Measurements from ENCODE around the gene ABHD11.
"Not testable (repeated sequence)": the region's sequence is repeated elsewhere in the genome, so short reads cannot be mapped to it uniquely, and the experiment has no call there.

Gene ABHD11

GRCh38 chr7:73721377-73721817, 17.2 kb downstream of the ABHD11 start:
- no peak overlapping the region for H3K4me3 ChIP-seq (ENCODE audit: insufficient read depth, low read depth, low read length, poor library complexity, severe bottlenecking)
- no peaks in the 10 kb centered on the region for H3K9me3 ChIP-seq (ENCODE audit: control insufficient read depth, low read length)
- H3K27me3 ChIP-seq (replicated peaks; ENCODE audit: control insufficient read depth, insufficient read depth, low read length, poor library complexity, severe bottlenecking): no peaks in the 10 kb centered on the region
- DNase-seq: no peak
- H3K4me1 ChIP-seq (ENCODE audit: control insufficient read depth, insufficient read depth, low read length, poor library complexity, severe bottlenecking): peaks cover 31% of the 10 kb centered on the region
- no peak overlapping the region for H3K27ac ChIP-seq (ENCODE audit: insufficient read depth, low read length, poor library complexity, severe bottlenecking)
- no peaks in the 10 kb centered on the region for H3K36me3 ChIP-seq (ENCODE audit: control insufficient read depth, insufficient read depth, low read length)

GRCh38 chr7:73720443-73720842, 18.2 kb downstream of the ABHD11 start:
- H3K4me1 ChIP-seq (ENCODE audit: control insufficient read depth, insufficient read depth, low read length, poor library complexity, severe bottlenecking): peaks cover 32% of the 10 kb centered on the region
- not testable (repeated sequence) for DNase-seq; H3K4me3 ChIP-seq (ENCODE audit: insufficient read depth, low read depth, low read length, poor library complexity, severe bottlenecking)

GRCh38 chr7:73719806-73720169, 18.8 kb downstream of the ABHD11 start:
- no peaks in the 10 kb centered on the region for H3K9me3 ChIP-seq (ENCODE audit: control insufficient read depth, low read length)
- H3K4me1 ChIP-seq (ENCODE audit: control insufficient read depth, insufficient read depth, low read length, poor library complexity, severe bottlenecking): peaks cover 32% of the 10 kb centered on the region
- no peaks in the 10 kb centered on the region for H3K27me3 ChIP-seq (replicated peaks; ENCODE audit: control insufficient read depth, insufficient read depth, low read length, poor library complexity, severe bottlenecking)
- peak overlapping the region; percentile 42 for H3K4me3 ChIP-seq (ENCODE audit: insufficient read depth, low read depth, low read length, poor library complexity, severe bottlenecking)
- DNase-seq: no peak
- H3K36me3 ChIP-seq (ENCODE audit: control insufficient read depth, insufficient read depth, low read length): peaks cover 3% of the 10 kb centered on the region
- no peak overlapping the region for H3K27ac ChIP-seq (ENCODE audit: insufficient read depth, low read length, poor library complexity, severe bottlenecking)

More at GRCh38 chr7:73720443-73720842, 18.2 kb downstream of the ABHD11 start:
- H3K27ac ChIP-seq (ENCODE audit: insufficient read depth, low read length, poor library complexity, severe bottlenecking); H3K9me3 ChIP-seq (ENCODE audit: control insufficient read depth, low read length); H3K36me3 ChIP-seq (ENCODE audit: control insufficient read depth, insufficient read depth, low read length); H3K27me3 ChIP-seq (replicated peaks; ENCODE audit: control insufficient read depth, insufficient read depth, low read length, poor library complexity, severe bottlenecking): not testable (repeated sequence)

- H3K36me3 ChIP-seq (ENCODE audit: control insufficient read depth, insufficient read depth, low read length): peaks cover 3% of the 10 kb centered on the region
- H3K4me1 ChIP-seq (ENCODE audit: control insufficient read depth, insufficient read depth, low read length, poor library complexity, severe bottlenecking): peaks cover 32% of the 10 kb centered on the region
- no peaks in the 10 kb centered on the region for H3K27me3 ChIP-seq (replicated peaks; ENCODE audit: control insufficient read depth, insufficient read depth, low read length, poor library complexity, severe bottlenecking)
- peak within 1 kb of the TSS; percentile 86 for H3K4me3 ChIP-seq (ENCODE audit: insufficient read depth, low read depth, low read length, poor library complexity, severe bottlenecking)
- peak within 1 kb of the TSS; percentile 47 for H3K27ac ChIP-seq (ENCODE audit: insufficient read depth, low read length, poor library complexity, severe bottlenecking)
- no peaks in the 10 kb centered on the region for H3K9me3 ChIP-seq (ENCODE audit: control insufficient read depth, low read length)
- DNase-seq: peak; percentile 52 to 59 (median 57)
Observed at GRCh38 chr7:73718905-73719805, 19.4 kb downstream of the ABHD11 start, which contains the start of gene STX1A. Gene STX1A, minus strand, starts transcription at chr7:73719669. Its CDS starts 38 bp downstream, at chr7:73719631.

- no peaks in the 10 kb centered on the region for H3K27me3 ChIP-seq (replicated peaks; ENCODE audit: control insufficient read depth, insufficient read depth, low read length, poor library complexity, severe bottlenecking)
- H3K9me3 ChIP-seq (ENCODE audit: control insufficient read depth, low read length): no peaks in the 10 kb centered on the region
- peak overlapping the region; percentile 86 for H3K4me3 ChIP-seq (ENCODE audit: insufficient read depth, low read depth, low read length, poor library complexity, severe bottlenecking)
- peak overlapping the region; percentile 47 for H3K27ac ChIP-seq (ENCODE audit: insufficient read depth, low read length, poor library complexity, severe bottlenecking)
- peaks cover 32% of the 10 kb centered on the region for H3K4me1 ChIP-seq (ENCODE audit: control insufficient read depth, insufficient read depth, low read length, poor library complexity, severe bottlenecking)
- H3K36me3 ChIP-seq (ENCODE audit: control insufficient read depth, insufficient read depth, low read length): peaks cover 3% of the 10 kb centered on the region
- no peak for DNase-seq
Observed at GRCh38 chr7:73718438-73718881, 20.1 kb downstream of the ABHD11 start.

- DNase-seq: peak; percentile 56 to 77 (median 74)
- peaks cover 3% of the 10 kb centered on the region for H3K36me3 ChIP-seq (ENCODE audit: control insufficient read depth, insufficient read depth, low read length)
- peaks cover 32% of the 10 kb centered on the region for H3K4me1 ChIP-seq (ENCODE audit: control insufficient read depth, insufficient read depth, low read length, poor library complexity, severe bottlenecking)
- peak overlapping the region; percentile 51 for H3K27ac ChIP-seq (ENCODE audit: insufficient read depth, low read length, poor library complexity, severe bottlenecking)
- peak overlapping the region; percentile 86 for H3K4me3 ChIP-seq (ENCODE audit: insufficient read depth, low read depth, low read length, poor library complexity, severe bottlenecking)
- no peaks in the 10 kb centered on the region for H3K27me3 ChIP-seq (replicated peaks; ENCODE audit: control insufficient read depth, insufficient read depth, low read length, poor library complexity, severe bottlenecking)
- H3K9me3 ChIP-seq (ENCODE audit: control insufficient read depth, low read length): no peaks in the 10 kb centered on the region
Observed at GRCh38 chr7:73717991-73718405, 20.6 kb downstream of the ABHD11 start.

- Histone ChIP-seq H3K4me3 (ENCODE audit: insufficient read depth, low read depth, low read length, poor library complexity, severe bottlenecking) (peak overlapping the region; percentile 86), H3K27me3 (replicated peaks; ENCODE audit: control insufficient read depth, insufficient read depth, low read length, poor library complexity, severe bottlenecking) (no peaks in the 10 kb centered on the region), H3K9me3 (ENCODE audit: control insufficient read depth, low read length) (no peaks in the 10 kb centered on the region), H3K36me3 (ENCODE audit: control insufficient read depth, insufficient read depth, low read length) (peaks cover 3% of the 10 kb centered on the region), H3K4me1 (ENCODE audit: control insufficient read depth, insufficient read depth, low read length, poor library complexity, severe bottlenecking) (peaks cover 32% of the 10 kb centered on the region), H3K27ac (ENCODE audit: insufficient read depth, low read length, poor library complexity, severe bottlenecking) (peak overlapping the region; percentile 51)
- DNase-seq: no peak
Observed at GRCh38 chr7:73717025-73717807, 21.4 kb downstream of the ABHD11 start.

GRCh38 chr7:73716318-73716890, 22.2 kb downstream of the ABHD11 start:
- H3K27me3 ChIP-seq (replicated peaks; ENCODE audit: control insufficient read depth, insufficient read depth, low read length, poor library complexity, severe bottlenecking): no peaks in the 10 kb centered on the region
- H3K4me3 ChIP-seq (ENCODE audit: insufficient read depth, low read depth, low read length, poor library complexity, severe bottlenecking): no peak overlapping the region
- H3K4me1 ChIP-seq (ENCODE audit: control insufficient read depth, insufficient read depth, low read length, poor library complexity, severe bottlenecking): peaks cover 32% of the 10 kb centered on the region

GRCh38 chr7:73715648-73716317, 22.8 kb downstream of the ABHD11 start:
- DNase-seq: no peak
- peaks cover 32% of the 10 kb centered on the region for H3K4me1 ChIP-seq (ENCODE audit: control insufficient read depth, insufficient read depth, low read length, poor library complexity, severe bottlenecking)
- no peaks in the 10 kb centered on the region for H3K27me3 ChIP-seq (replicated peaks; ENCODE audit: control insufficient read depth, insufficient read depth, low read length, poor library complexity, severe bottlenecking)
- peaks cover 3% of the 10 kb centered on the region for H3K36me3 ChIP-seq (ENCODE audit: control insufficient read depth, insufficient read depth, low read length)
- no peaks in the 10 kb centered on the region for H3K9me3 ChIP-seq (ENCODE audit: control insufficient read depth, low read length)
- H3K4me3 ChIP-seq (ENCODE audit: insufficient read depth, low read depth, low read length, poor library complexity, severe bottlenecking): no peak overlapping the region
- H3K27ac ChIP-seq (ENCODE audit: insufficient read depth, low read length, poor library complexity, severe bottlenecking): no peak overlapping the region

More at GRCh38 chr7:73716318-73716890, 22.2 kb downstream of the ABHD11 start:
- Histone ChIP-seq H3K9me3 (ENCODE audit: control insufficient read depth, low read length) (no peaks in the 10 kb centered on the region), H3K36me3 (ENCODE audit: control insufficient read depth, insufficient read depth, low read length) (peaks cover 3% of the 10 kb centered on the region), H3K27ac (ENCODE audit: insufficient read depth, low read length, poor library complexity, severe bottlenecking) (no peak overlapping the region)
- DNase-seq: no peak

All from effector memory CD4-positive, alpha-beta T cell (primary cell).